GM19193 (cell line): ENCODE measurements around the gene FGF14.

Experiments
- POLR2A ChIP-seq: IDR thresholded peaks from 4 replicates; pipeline ENCODE4 v1.6.1; 2011; ENCODE audit not compliant: insufficient read depth, insufficient read length; ENCODE audit errors: extremely low read depth

The FGF14 gene

DNA sequence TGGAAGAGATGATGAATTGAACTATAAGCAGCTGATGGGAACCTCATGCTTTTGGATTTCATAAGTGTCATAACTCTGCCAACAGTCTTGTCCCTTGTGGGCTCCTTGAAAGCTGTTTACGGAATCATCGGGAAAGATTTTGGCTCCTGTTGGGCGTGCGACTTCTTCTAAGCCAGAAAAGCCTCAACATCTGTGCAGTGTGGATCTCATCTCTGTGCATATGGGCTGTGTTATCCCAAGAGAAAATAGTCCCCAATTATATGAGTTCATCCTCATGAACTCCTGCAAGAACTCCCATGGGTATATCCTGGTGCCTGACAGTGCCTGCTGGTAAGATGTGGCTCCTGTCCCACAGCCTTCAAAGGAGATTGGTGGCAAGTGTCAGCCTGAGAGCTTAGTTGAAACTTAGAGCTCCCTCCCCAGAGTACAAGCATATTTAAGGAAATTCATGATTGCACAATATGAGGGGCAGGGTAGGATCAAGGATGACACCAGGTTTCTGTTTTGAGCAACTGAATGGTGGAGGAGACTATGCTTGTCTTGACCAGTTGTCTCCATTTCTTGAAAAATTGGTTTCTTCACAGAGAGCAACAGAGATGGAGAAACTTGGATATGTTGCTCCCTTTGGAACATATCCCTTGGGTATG lies 705.9 kb downstream of the FGF14 start:
- no peak for TF ChIP-seq POLR2A

DNA sequence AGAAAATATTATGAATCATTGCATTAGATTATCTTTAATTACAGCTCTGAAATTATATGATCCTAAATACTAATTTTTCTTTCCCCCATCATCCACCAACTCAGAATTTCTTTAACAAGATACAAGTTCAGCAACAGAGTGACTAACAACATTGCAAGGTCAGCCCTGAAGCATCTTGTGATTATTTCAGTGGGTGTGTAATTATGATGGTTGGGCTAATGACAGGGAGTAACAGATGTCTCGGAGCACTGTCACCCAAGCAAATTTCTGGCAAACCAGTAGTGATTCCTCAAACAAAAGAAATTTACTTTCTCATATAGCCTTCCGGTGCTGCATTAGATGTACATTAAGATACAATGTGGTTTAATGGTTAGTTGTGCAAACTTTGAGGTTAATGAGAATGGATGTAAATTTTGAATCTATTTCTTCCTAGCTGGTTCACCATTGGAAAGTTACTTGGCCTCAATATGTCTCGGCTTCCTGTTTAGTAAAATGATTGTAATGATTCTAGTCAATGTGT lies 710.4 kb downstream of the FGF14 start:
- no peak for TF ChIP-seq POLR2A

DNA sequence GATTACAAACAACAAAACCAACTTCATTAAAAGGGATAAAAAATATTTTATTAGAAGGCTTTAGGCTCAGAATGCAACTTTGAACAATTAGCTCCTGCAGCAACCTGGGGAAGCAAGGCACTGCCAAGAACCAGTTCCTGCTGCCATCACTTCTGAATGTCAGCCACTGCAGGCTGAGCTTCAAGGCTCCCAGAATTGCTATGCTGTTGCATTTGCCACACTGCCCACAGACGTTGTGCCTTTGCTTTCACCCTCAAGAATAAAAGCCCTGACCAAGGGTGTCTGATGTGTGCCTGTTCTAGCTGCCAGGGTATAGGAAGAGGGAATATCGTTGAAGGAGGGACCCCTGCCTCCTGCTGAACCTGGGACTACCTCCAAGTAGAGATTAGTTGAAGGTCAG lies 711.0 kb downstream of the FGF14 start:
- TF ChIP-seq POLR2A = no peak

DNA sequence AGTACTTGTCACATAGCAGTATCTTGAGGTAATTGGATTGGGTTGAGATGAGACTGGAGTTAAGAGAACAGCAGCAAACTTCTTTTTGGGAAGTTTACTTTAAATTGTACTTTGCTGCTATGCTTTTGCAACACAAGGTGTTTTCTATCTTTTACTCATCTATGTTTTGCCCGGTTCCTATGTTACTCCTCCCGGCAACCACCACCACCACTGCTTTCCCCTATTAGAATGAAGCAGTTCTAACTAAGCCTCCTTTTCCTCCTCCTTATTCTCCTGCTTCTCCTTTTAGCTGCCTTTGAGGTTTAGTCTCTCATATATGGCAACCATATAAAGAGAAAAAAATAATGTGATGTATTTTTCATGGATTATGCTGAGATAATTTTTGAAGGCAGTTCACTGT lies 715.8 kb downstream of the FGF14 start:
- no peak for TF ChIP-seq POLR2A

DNA sequence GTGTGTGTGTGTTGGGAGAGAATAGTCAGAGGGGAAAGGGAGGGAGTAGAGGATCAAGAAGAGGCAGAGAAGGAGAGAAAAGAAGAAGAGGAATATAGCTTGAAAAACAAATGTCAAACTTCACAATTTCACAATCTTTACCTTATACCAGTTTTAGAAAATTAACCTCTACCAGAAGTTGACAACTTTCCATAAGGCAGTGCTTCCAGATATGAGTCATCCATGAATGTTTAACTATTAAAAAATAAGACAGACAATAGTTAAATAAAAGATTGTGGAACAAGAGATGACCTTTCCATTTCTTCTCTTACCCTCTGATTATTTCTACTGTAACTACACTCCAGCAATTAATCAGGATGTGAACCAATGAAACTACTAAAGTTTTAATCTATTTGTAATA lies 720.0 kb downstream of the FGF14 start:
- TF ChIP-seq POLR2A = no peak

DNA sequence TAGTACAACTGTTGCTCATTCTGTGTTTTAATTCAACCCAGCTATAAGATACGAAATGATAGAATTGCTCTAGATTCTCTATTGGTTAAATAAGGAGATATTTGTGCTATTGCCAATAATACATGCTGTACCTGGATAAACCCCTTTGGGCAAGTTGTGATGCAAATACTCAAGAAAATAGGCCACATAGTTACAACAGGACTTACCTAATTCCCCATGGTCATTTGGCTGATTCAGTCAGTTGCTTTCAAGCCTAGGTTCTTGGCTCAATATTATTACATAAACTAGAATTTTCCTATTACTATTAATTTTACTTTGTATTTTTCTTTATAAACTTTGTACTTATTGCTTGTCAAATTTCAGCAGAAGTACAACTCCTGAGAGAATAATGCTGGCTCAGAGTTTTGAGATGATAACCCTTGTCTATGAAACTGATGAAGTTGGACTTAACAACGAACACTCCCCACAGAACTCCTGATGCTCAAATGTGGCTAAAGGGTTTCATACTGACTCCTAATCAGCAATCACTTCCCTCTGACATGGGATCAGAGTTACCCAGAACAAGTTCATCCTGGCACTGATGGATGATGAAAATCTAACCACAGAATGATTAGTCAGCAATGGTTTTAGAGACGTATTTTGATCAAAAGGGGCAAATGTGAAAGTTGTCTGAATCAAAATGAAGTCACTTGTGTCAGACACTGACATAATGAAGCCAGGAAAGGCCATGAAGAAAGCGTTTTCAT lies 728.3 kb downstream of the FGF14 start:
- TF ChIP-seq POLR2A = no peak

DNA sequence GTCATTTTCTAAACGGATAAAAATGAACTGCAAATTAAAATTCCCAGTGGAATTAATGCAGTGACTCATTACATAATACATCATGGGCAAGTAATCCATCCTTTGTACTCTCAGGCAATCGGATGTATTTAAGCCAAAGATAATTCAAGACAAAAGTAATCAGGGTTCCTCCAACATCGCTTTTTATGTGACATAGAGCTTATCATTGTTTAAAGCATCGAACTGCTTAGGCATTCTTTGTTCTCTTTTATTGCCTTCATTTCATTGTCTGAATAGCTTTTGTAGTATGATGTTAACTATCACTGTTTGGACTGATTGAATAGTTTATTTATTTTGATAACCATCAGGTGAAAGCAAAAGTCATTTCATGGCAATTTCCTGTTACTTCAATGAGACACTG lies 740.0 kb downstream of the FGF14 start:
- no peak for TF ChIP-seq POLR2A
